ENCODE results near the gene NPAP1. TPM values are rescaled to one million over a fixed set of nuclear protein-coding genes. Genes with fewer than 3 reads are reported as not detected.
"Not testable (repeated sequence)": the region's sequence is repeated elsewhere in the genome, so short reads cannot be mapped to it uniquely, and the experiment has no call there.

Gene NPAP1
- not detected for total RNA-seq

- no peak for DNase-seq
Measured at GRCh38 chr15:24675332-24676144, at the start of gene NPAP1. Gene NPAP1 (plus strand): TSS chr15:24675775. CDS start chr15:24675868, 93 bp downstream.

DNA sequence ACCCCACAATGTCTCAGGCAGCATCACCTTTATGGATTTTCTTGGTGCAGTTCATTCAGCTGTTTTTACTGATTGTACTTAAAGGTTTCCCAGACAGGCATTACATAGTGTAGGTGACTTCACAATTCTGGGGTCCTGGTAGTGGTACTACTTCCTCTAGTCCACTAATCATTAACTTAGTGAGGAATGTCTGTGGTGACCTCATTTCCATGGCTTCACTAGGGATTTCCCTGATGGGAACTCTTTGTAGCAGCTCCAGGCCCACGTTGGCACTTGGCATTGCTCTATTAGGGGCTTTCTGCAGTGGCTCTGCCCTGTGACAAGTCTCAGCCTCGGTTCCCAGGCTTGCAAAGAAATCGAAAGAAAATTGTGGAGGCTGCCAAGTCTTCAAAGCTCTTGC, 48.1 kb upstream of the NPAP1 start:
- DNase-seq: no peak

DNA sequence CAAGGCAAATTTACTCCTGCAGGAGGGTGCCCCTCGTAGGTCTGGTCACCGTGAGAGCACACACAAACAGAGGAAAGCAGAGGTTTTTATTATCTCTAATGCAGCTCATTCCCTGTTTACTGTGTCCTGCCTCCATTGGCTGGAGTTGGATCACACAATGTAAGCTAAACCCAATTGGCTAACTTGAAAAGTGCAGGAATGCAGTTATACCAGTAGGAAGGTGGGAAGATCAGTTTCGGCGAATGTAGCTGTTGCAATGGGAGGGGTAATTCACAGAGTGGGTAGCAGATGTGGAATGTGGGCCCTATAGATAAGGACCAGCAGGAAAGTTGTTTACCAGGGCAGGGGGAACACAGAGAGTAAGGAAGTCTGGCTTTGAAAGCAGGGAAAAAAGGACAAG, 42.5 kb upstream of the NPAP1 start:
- no peak for DNase-seq

- not testable (repeated sequence) for DNase-seq
Measured at GRCh38 chr15:24639412-24639811, 36.2 kb upstream of the NPAP1 start.

- no peak for DNase-seq
Measured at GRCh38 chr15:24645627-24646026, 29.9 kb upstream of the NPAP1 start.

DNA sequence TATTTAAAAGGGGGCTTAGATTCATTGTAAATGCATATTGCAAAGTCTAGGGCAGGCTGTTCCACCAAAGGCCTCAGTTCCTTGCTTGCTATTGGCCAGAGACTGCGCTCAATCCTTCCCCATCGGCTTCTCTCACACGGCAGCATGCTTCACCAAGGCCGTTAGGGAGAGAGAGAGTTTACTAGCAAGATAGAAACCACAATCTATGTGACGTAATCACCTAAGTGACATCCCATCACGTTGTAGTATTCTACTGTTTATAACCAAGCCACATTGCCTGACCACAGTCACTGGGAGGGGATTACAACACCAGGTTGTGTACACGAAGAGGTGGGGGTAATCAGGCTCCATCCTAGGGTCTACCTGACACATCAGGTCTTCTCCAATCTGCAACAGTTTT, 16.0 kb upstream of the NPAP1 start:
- no peak for DNase-seq

GRCh38 chr15:24662991-24663390, 12.6 kb upstream of the NPAP1 start:
- no peak for DNase-seq

DNA sequence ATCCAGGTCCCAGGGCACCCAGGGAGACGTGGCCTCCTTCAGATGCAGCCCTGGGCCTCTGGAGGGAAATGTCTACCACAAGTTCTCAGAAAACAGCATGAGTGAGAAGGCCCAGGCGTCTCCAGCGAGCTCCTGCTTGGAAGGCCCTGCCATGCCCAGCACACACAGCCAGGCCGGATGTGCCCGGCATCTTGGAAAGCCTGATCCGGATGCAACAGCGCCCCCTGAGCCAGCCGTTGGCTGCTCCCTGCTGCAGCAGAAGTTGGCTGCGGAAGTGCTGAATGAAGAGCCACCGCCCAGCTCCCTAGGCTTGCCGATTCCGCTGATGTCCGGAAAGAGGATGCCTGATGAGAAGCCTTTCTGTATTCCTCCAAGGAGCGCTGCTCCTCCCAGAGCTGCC, 856 bp downstream of the NPAP1 start:
- DNase-seq: no peak

DNA sequence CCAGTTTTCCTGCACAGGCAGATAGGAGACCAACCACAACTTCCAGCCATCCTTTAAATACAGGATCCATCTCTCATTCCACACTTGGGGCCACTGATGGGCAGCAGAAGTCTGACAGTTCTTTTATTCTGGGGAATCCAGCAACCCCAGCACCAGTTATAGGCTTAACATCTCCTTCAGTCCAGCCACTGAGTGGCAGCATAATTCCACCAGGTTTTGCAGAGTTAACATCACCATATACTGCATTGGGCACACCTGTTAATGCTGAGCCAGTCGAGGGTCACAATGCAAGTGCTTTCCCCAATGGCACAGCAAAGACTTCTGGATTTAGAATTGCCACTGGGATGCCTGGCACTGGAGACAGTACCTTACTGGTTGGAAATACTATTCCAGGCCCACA, 2.9 kb downstream of the NPAP1 start:
- no peak for DNase-seq

DNA sequence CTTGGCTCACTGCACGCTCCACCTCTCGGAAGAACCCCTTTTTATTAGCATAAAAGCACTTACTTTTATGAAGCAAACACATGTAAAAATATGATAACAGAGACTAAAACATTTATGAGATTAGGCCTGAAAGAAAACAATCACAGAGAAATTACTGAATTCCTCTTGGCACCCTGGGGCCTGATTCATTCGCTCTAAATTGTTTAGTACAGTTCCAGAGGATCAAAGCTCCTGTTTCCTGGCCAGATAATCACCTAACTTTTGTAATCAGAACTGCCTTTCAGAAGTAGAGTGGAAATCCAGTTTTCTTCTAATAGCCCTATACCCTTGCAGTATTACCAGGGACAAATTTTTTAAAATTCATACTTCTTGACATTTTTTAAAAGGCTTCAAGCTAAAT, 6.4 kb downstream of the NPAP1 start:
- DNase-seq: no peak

DNA sequence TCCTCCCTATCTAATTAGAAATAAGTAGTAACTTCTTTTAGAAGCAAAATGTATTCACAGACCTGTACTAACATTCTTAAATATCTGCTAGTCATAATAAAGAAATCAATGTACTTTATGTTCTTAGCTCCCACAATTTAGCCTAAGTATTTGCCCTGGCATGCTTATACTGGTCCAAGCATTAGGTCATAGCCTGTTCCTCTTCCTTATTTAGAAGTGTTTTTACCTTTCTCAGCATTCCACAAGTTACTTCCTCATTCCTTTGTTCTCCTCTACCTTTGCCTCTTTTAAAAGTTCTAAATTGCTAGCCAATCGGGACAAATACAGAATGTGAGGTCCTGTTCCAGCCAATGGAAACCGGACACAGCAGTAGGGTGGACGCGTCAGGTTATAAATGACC, 7.3 kb downstream of the NPAP1 start:
- not testable (repeated sequence) for DNase-seq

DNA sequence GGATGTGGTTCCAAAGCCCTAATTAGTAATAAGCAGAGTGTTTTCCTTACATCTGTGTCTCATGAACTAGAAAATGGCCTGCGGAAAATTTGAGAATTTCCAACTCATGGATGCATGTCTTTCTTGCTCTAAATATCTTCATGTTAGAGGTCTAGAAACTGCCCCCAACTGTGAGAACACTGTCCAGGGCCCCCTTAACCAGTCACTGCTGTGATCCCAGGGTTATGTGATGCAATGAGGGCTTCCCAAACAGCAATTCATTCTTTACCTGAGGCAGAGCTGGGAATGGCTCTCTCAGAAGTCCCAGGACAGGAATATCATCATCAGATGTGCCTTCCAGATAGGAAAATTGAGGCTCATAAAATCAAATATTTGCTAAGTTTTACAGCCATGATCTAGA, 8.2 kb downstream of the NPAP1 start:
- DNase-seq: no peak

- DNase-seq: no peak
Measured at GRCh38 chr15:24684313-24684712, 8.7 kb downstream of the NPAP1 start.

- DNase-seq: no peak
Measured at GRCh38 chr15:24696201-24696600, 20.6 kb downstream of the NPAP1 start.

DNA sequence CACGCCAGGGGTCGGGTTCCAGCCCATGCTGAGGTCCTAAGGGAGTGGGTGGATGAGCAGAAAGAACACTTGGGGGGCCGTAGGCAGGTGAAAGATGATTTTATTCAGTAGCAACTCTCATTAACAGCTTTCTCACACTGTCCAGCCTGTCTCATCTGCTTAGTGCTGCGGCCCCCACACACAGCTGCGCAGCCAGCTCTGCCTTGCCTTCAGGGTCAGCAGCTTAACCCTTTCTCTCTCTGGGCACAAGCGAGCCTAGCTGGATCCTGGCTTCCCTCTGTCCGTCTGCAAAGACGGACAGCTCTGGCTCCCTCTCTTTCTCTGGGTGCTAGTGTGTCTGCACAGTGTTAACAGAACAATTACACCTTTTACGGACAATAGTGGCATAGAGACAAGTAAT, 21.3 kb downstream of the NPAP1 start:
- DNase-seq: no peak

DNA sequence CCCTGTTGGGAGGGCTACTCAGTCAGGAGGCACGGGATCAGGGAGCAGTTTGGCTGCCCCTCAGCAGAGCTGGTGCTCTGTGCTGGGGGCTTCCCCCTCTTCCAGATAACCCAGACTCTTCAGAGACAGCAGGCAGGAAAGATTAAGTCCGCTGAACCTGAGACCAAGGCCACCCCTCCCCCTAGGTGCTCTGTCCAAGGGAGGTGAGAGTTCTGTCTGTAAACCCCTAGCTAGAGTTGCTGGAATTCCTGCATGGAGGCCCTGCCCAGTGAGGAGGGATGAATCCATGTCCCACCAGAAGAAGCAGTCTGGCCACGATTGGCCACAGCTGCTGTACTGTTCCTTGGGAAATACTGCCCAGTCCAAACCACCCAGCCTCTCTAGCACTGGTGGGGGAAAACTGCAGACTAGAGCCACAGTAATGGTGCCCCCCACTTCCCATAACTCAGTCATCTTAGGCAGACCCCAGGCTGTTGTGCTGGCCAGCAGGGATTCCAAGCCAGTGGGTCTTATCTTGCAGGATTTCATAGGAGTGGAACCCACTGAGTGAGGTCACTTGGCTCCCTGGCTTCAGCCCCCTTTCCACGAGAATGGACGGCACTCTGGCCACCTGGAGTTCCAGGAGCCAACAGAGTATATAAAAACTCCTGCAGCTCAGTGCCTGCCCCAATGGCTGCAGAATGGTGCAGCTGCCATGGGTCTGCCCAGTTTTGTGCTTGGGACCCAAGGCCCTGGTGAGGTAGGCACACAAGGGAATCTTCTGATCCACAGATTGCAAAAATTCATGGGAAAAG, 42.9 kb downstream of the NPAP1 start:
- DNase-seq: no peak

DNA sequence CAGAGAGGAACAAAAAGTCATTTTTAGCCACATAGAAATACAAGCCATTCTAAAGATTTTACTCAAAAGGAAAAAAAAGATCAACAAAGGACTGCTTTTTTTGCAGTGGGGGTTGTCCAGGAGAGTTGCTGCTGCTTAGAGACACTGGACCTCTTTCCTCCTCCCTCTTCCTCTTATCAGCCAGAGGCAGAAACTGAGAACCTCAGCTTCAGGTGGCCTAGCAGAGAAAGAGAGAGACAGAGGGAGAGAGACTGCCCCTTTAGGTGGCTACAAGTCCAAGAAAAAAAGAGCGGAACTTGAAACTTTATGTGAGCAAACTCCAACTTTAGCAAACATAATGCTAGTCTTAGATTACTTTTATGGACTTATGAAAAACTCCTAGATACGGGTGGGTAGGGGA, 54.2 kb downstream of the NPAP1 start:
- DNase-seq: no peak

Data from tongue (tissue), 2 donors.